HepG2 (cell line): Measurements from ENCODE around the gene CCDC50. TPM values are rescaled to one million over a fixed set of nuclear protein-coding genes. Genes with fewer than 3 reads are reported as not detected.

Experiments
- ATAC-seq: fragments of 200-7000 bp; cut with Tn5 transposase; 3 replicates; pipeline ENCODE4 v1.9.1; 2020; ENCODE audit warnings: mild to moderate bottlenecking, moderate library complexity
- BruUV-seq: library from RNA; stranded (reverse); fragments of 400-500 nt; replicated peaks from 2 replicates; lab custom pipeline; 2021; lab: Mats Ljungman, UMichigan
- CTCF ChIA-PET: fragments of 300-600 bp; formaldehyde crosslinking; extraction: SDS; loops from one replicate; lab custom pipeline; 2021; ENCODE audit warnings: low total read pairs, inconsistent platforms, low intra/inter-chr PET ratio; lab: Yijun Ruan, JAX
- POLR2A ChIA-PET: fragments of 350-600 bp; sonication (Branson Sonifier 250); formaldehyde crosslinking; loops from one replicate; lab custom pipeline; 2020; ENCODE audit warnings: antibody characterized with exemption, inconsistent platforms; lab: Yijun Ruan, JAX
- DNase-seq: peaks from one replicate; pipeline ENCODE4 v3.0.0-alpha.2; 2015; ENCODE audit warnings: low spot score
- FAIRE-seq: peaks from 3 replicates; lab custom pipeline; 2011; peaks lifted over from hg19 to GRCh38; lab: Jason Lieb, UNC
- H2AFZ ChIP-seq: one replicate; pipeline ENCODE4 v1.6.1; 2011; ENCODE audit warnings: low read length, inconsistent platforms
- H3K27ac ChIP-seq: fragments of 300-600 bp; 3 replicates; pipeline ENCODE4 v1.8.0; 2011; ENCODE audit warnings: mixed run types, mild to moderate bottlenecking, mixed read lengths, low read length, inconsistent platforms; ENCODE audit not compliant: insufficient read depth; ENCODE audit errors: extremely low read length
- H3K27me3 ChIP-seq, 2 experiments: fragments of 200-600 bp in 1 of 2; 2 replicates in 1 of 2; 3 replicates in 1 of 2; pipeline versions ENCODE4 v1.6.0 to v1.8.0; 2011; ENCODE audit warnings: low read length in 2 of 2, mild to moderate bottlenecking in 2 of 2, moderate library complexity in 2 of 2, inconsistent platforms in 1 of 2; ENCODE audit not compliant: insufficient read depth in 2 of 2, control insufficient read depth in 1 of 2
- H3K36me3 ChIP-seq, 2 experiments: fragments of 200-600 bp in 1 of 2; replicated peaks in 1 of 2; 2 replicates in 1 of 2; 3 replicates in 1 of 2; pipeline versions ENCODE4 v1.5.1 to v1.8.0; 2011; ENCODE audit warnings: low read length in 2 of 2, inconsistent platforms in 1 of 2; ENCODE audit not compliant: insufficient read depth in 2 of 2, control insufficient read depth in 1 of 2
- H3K4me1 ChIP-seq: 2 replicates; pipeline ENCODE4 v1.5.1; 2012; ENCODE audit warnings: low read length, inconsistent platforms; ENCODE audit not compliant: insufficient read depth
- H3K4me2 ChIP-seq: 2 replicates; pipeline ENCODE4 v1.6.0; 2011; ENCODE audit warnings: low read depth, low read length, inconsistent platforms
- H3K4me3 ChIP-seq, 3 experiments: fragments of 200-600 bp in 1 of 3; sonication (generic), shearing (Covaris generic) in 1 of 3; replicated peaks in 1 of 3; 2 replicates each; pipeline ENCODE4 v1.5.1; 2011 to 2016; ENCODE audit warnings: low read length in 3 of 3, inconsistent platforms in 2 of 3, low read depth in 2 of 3, mild to moderate bottlenecking in 2 of 3, control low read depth in 1 of 3, mixed read lengths in 1 of 3; ENCODE audit not compliant: insufficient read depth in 1 of 3
- H3K79me2 ChIP-seq: one replicate; pipeline ENCODE4 v1.6.1; 2011; ENCODE audit warnings: low read length, inconsistent platforms; ENCODE audit not compliant: insufficient read depth
- H3K9ac ChIP-seq: 2 replicates; pipeline ENCODE4 v1.6.0; 2011; ENCODE audit warnings: mild to moderate bottlenecking, low read depth, low read length, inconsistent platforms; ENCODE audit not compliant: insufficient read depth
- H3K9me3 ChIP-seq: 2 replicates; pipeline ENCODE4 v1.5.1; 2012; ENCODE audit warnings: mild to moderate bottlenecking, low read length
- H4K20me1 ChIP-seq: 2 replicates; pipeline ENCODE4 v1.6.0; 2011; ENCODE audit warnings: inconsistent platforms, mild to moderate bottlenecking, low read length, moderate library complexity; ENCODE audit not compliant: insufficient read depth
- BHLHE40 ChIP-seq: IDR thresholded peaks from 2 replicates; pipeline ENCODE4 v1.6.1; 2011; ENCODE audit warnings: low read length, improper control_type of control experiment
- FOXJ3 ChIP-seq: sonication (generic); formaldehyde crosslinking; IDR thresholded peaks from 2 replicates; pipeline ENCODE4 v1.4.0; 2020; ENCODE audit warnings: missing genetic modification reagents, mild to moderate bottlenecking, borderline replicate concordance
- GRHL1 ChIP-seq: sonication (generic); formaldehyde crosslinking; conservative IDR thresholded peaks from 2 replicates; pipeline ENCODE4 v1.8.0; 2022; ENCODE audit warnings: missing genetic modification reagents
- HOXA5 ChIP-seq: sonication (generic); formaldehyde crosslinking; IDR thresholded peaks from 2 replicates; pipeline ENCODE4 v1.4.0; 2020; ENCODE audit warnings: missing genetic modification reagents
- SMAD3 ChIP-seq: sonication (generic); formaldehyde crosslinking; IDR thresholded peaks from 2 replicates; pipeline ENCODE4 v1.4.0; 2020; ENCODE audit warnings: missing genetic modification reagents
- THAP11 ChIP-seq: IDR thresholded peaks from 2 replicates; pipeline ENCODE4 v1.6.1; 2016; ENCODE audit warnings: missing biosample characterization, missing genetic modification reagents
- ZNF564 ChIP-seq: sonication (generic); formaldehyde crosslinking; IDR thresholded peaks from 2 replicates; pipeline ENCODE4 v1.8.1; 2023; ENCODE audit warnings: mild to moderate bottlenecking, missing genetic modification reagents
- ZNF569 ChIP-seq: sonication (generic); formaldehyde crosslinking; IDR thresholded peaks from 2 replicates; pipeline ENCODE4 v1.5.0; 2020; ENCODE audit warnings: mild to moderate bottlenecking, missing genetic modification reagents, moderate library complexity, borderline replicate concordance
- ZNF800 ChIP-seq: sonication (generic); formaldehyde crosslinking; IDR thresholded peaks from 2 replicates; pipeline ENCODE4 v1.4.0; 2020; ENCODE audit warnings: missing genetic modification reagents
- WGBS: methylation state at CpG from one replicate; pipeline ENCODE4 v1.1.6; 2017; ENCODE audit warnings: low lambda C conversion rate; 5-methylcytosine and 5-hydroxymethylcytosine counted together
- in situ Hi-C: cut with HindIII; loops from 2 replicates; pipeline ENCODE4 v1.10.0; 2017; ENCODE audit warnings: low pct_unique_long_range_greater_than_20kb; ENCODE audit not compliant: extremely low pct_ligation_motif_present
- intact Hi-C: fragments of 100-400 bp; cut with micrococcal nuclease; formaldehyde crosslinking; loops from one replicate; pipeline ENCODE4 v1.10.0; 2022; ENCODE audit not compliant: unreplicated experiment
- polyA plus RNA-seq, 8 experiments: library from polyadenylated mRNA; depleted of rRNA in 3 of 8; stranded (reverse) in 7 of 8; unstranded in 1 of 8; fragments of >200 nt; fragmentation: Illumina TruSeq in 4 of 8; extraction: Trizol in 4 of 8; gene quantifications; 2 replicates each; pipeline versions ENCODE4 v1.2.1 to v1.2.3, GENCODE V29; 2011 to 2016; ENCODE audit warnings: low read depth in 4 of 8, missing spikeins in 1 of 8, mixed read lengths in 1 of 8; ENCODE audit not compliant: insufficient read depth in 1 of 8
- total RNA-seq, 5 experiments: library from RNA; depleted of rRNA; stranded (reverse); fragments of >200 nt; fragmentation: Illumina TruSeq; extraction: Trizol; gene quantifications; 2 replicates each; pipeline ENCODE4 v1.2.3, GENCODE V29; 2016; ENCODE audit warnings: low read depth in 1 of 5

Gene CCDC50
- total and polyA plus RNA-seq, 2 of the 13 experiments (the other 11 are each of a cell fraction or from before 2014, with no cell fraction given) = 47.6 to 66.4 TPM

GRCh38 chr3:191420771-191421170 is 91.6 kb downstream of the CCDC50 start:
- ATAC-seq (no peak), FAIRE-seq (no peak), DNase-seq (no peak)
- Histone ChIP-seq H3K79me2 (no peaks in the 10 kb centered on the region), H3K4me1 (no peaks in the 10 kb centered on the region), H3K9me3 (no peaks in the 10 kb centered on the region), H3K36me3 (no peaks in the 10 kb centered on the region), H3K9ac (no peak overlapping the region), H3K27ac (no peak overlapping the region), H4K20me1 (no peaks in the 10 kb centered on the region), H3K4me3 (no peak overlapping the region), H3K27me3 (no peaks in the 10 kb centered on the region), H2AFZ (no peak overlapping the region), H3K4me2 (no peak overlapping the region)
- POLR2A ChIA-PET = no interaction called here
- in situ Hi-C loops (no loop called here), intact Hi-C loops (no loop called here)
- BruUV-seq = no TSS peak
- no peak for TF ChIP-seq ZNF564 (CRISPR knock-in tag)
- no peak for TF ChIP-seq GRHL1
- no peak for TF ChIP-seq THAP11
- TF ChIP-seq FOXJ3 (CRISPR knock-in tag) = no peak
- no peak for TF ChIP-seq ZNF569 (CRISPR knock-in tag)
- no peak for TF ChIP-seq ZNF800 (CRISPR knock-in tag)
- no peak for TF ChIP-seq BHLHE40
- no peak for TF ChIP-seq SMAD3 (CRISPR knock-in tag)
- TF ChIP-seq HOXA5 (CRISPR knock-in tag) = no peak
- CTCF ChIA-PET = no interaction called here
- WGBS = 3% methylated on average over 2 of the region's 2 CpGs
